ENCODE measurements around the gene DSCAML1. TPM values are rescaled to one million over a fixed set of nuclear protein-coding genes. Genes with fewer than 3 reads are reported as not detected.
A peak's percentile ranks its signal among the peaks of the same experiment; 100 is the strongest.

DSCAML1 gene
- total and polyA plus RNA-seq, 10 of the 15 experiments (the other 5 are each of a cell fraction or from before 2014, with no cell fraction given), result 0.03 to 0.18 (median 0.06) TPM; not detected in 1

DNA sequence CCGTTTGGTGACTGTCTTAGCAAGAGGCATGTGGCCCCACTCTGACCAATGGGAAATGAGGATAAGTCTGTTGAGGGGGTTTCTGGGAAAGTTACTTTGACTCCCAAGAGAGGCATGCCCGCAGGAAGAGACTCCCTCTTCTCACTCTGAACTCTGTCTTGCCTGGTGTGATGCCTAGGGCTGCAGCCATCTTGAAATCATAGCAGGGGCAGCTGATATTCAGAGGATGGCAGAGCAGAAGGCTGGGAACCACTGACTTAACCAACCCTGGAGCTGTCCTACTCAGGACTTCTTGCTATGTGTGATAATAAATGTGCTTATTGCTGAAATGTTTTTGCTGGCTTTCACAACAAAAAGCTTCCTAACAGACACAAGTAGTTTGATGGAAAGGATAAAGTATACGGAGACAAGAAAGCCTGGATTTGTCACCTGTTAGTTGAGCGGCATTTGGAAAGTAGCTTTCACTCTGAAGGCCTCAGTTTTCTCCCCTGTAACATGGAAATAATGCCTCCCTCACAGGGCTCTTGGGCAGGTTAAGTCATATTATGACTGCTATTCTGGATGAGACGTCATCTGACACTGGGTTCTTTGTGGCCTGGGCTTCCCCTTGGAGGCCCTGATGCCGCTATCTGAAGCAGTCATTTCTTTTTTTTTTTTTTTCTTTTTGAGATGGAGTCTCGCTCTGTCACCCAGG is 340.8 kb downstream of the DSCAML1 start (continued):
- TF ChIP-seq, protein P1, sequence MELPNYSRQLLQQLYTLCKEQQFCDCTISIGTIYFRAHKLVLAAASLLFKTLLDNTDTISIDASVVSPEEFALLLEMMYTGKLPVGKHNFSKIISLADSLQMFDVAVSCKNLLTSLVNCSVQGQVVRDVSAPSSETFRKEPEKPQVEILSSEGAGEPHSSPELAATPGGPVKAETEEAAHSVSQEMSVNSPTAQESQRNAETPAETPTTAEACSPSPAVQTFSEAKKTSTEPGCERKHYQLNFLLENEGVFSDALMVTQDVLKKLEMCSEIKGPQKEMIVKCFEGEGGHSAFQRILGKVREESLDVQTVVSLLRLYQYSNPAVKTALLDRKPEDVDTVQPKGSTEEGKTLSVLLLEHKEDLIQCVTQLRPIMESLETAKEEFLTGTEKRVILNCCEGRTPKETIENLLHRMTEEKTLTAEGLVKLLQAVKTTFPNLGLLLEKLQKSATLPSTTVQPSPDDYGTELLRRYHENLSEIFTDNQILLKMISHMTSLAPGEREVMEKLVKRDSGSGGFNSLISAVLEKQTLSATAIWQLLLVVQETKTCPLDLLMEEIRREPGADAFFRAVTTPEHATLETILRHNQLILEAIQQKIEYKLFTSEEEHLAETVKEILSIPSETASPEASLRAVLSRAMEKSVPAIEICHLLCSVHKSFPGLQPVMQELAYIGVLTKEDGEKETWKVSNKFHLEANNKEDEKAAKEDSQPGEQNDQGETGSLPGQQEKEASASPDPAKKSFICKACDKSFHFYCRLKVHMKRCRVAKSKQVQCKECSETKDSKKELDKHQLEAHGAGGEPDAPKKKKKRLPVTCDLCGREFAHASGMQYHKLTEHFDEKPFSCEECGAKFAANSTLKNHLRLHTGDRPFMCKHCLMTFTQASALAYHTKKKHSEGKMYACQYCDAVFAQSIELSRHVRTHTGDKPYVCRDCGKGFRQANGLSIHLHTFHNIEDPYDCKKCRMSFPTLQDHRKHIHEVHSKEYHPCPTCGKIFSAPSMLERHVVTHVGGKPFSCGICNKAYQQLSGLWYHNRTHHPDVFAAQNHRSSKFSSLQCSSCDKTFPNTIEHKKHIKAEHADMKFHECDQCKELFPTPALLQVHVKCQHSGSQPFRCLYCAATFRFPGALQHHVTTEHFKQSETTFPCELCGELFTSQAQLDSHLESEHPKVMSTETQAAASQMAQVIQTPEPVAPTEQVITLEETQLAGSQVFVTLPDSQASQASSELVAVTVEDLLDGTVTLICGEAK (IDR thresholded peaks at IDR 0.05; ENCODE audit: borderline replicate concordance), result no peak
- no peak for TF ChIP-seq EZH2 (IDR thresholded peaks at IDR 0.05; ENCODE audit: borderline replicate concordance, control insufficient read depth, low read depth, low read length)
- TF ChIP-seq POU2F2 (IDR thresholded peaks at IDR 0.05; ENCODE audit: borderline replicate concordance, low read depth, low read length), result no peak
- no peak for TF ChIP-seq CBX3 (IDR thresholded peaks at IDR 0.05; ENCODE audit: borderline replicate concordance, low read depth)
- peak; percentile 70; the same call in 1 of the 2 replicates for TF ChIP-seq FOXM1 (IDR thresholded peaks at IDR 0.05; ENCODE audit: low read depth, low read length)
- no peak for TF ChIP-seq TCF3 (IDR thresholded peaks at IDR 0.05; ENCODE audit: borderline replicate concordance, insufficient read depth, low read depth, low read length)
- peak; percentile 91 for TF ChIP-seq JUNB (IDR thresholded peaks at IDR 0.05)
- TF ChIP-seq ETV6 (conservative IDR thresholded peaks at IDR 0.05 in 1 of 2, IDR thresholded peaks at IDR 0.05 in 1 of 2; ENCODE audit: borderline replicate concordance in 1 of 2, low read depth in 1 of 2), result 0 out of 4 replicates have a peak, but pooled peaks of 1 of the 2 experiments have one; percentile 11
- TF ChIP-seq KDM1A (IDR thresholded peaks at IDR 0.05; ENCODE audit: borderline replicate concordance), result no peak
- TF ChIP-seq IRF4 (IDR thresholded peaks at IDR 0.05; ENCODE audit: low read depth, low read length), result peak; percentile 77; the same call in 1 of the 2 replicates
- TF ChIP-seq, protein P2, sequence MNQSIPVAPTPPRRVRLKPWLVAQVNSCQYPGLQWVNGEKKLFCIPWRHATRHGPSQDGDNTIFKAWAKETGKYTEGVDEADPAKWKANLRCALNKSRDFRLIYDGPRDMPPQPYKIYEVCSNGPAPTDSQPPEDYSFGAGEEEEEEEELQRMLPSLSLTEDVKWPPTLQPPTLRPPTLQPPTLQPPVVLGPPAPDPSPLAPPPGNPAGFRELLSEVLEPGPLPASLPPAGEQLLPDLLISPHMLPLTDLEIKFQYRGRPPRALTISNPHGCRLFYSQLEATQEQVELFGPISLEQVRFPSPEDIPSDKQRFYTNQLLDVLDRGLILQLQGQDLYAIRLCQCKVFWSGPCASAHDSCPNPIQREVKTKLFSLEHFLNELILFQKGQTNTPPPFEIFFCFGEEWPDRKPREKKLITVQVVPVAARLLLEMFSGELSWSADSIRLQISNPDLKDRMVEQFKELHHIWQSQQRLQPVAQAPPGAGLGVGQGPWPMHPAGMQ (IDR thresholded peaks at IDR 0.05; ENCODE audit: borderline replicate concordance), result no peak
- TF ChIP-seq, protein P3, sequence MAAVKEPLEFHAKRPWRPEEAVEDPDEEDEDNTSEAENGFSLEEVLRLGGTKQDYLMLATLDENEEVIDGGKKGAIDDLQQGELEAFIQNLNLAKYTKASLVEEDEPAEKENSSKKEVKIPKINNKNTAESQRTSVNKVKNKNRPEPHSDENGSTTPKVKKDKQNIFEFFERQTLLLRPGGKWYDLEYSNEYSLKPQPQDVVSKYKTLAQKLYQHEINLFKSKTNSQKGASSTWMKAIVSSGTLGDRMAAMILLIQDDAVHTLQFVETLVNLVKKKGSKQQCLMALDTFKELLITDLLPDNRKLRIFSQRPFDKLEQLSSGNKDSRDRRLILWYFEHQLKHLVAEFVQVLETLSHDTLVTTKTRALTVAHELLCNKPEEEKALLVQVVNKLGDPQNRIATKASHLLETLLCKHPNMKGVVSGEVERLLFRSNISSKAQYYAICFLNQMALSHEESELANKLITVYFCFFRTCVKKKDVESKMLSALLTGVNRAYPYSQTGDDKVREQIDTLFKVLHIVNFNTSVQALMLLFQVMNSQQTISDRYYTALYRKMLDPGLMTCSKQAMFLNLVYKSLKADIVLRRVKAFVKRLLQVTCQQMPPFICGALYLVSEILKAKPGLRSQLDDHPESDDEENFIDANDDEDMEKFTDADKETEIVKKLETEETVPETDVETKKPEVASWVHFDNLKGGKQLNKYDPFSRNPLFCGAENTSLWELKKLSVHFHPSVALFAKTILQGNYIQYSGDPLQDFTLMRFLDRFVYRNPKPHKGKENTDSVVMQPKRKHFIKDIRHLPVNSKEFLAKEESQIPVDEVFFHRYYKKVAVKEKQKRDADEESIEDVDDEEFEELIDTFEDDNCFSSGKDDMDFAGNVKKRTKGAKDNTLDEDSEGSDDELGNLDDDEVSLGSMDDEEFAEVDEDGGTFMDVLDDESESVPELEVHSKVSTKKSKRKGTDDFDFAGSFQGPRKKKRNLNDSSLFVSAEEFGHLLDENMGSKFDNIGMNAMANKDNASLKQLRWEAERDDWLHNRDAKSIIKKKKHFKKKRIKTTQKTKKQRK (IDR thresholded peaks at IDR 0.05; ENCODE audit: low read depth, low read length), result no peak
- TF ChIP-seq NFYA (IDR thresholded peaks at IDR 0.05; ENCODE audit: borderline replicate concordance, low read depth, low read length), result no peak
- TF ChIP-seq, protein P4, sequence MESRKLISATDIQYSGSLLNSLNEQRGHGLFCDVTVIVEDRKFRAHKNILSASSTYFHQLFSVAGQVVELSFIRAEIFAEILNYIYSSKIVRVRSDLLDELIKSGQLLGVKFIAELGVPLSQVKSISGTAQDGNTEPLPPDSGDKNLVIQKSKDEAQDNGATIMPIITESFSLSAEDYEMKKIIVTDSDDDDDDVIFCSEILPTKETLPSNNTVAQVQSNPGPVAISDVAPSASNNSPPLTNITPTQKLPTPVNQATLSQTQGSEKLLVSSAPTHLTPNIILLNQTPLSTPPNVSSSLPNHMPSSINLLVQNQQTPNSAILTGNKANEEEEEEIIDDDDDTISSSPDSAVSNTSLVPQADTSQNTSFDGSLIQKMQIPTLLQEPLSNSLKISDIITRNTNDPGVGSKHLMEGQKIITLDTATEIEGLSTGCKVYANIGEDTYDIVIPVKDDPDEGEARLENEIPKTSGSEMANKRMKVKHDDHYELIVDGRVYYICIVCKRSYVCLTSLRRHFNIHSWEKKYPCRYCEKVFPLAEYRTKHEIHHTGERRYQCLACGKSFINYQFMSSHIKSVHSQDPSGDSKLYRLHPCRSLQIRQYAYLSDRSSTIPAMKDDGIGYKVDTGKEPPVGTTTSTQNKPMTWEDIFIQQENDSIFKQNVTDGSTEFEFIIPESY (IDR thresholded peaks at IDR 0.05), result no peak
- TF ChIP-seq DPF2 (IDR thresholded peaks at IDR 0.05), result peak; percentile 38; the same call in 1 of the 2 replicates

Data from GM12878 (cell line).